ENCODE measurements around the gene PDRG1.
"Not testable (repeated sequence)": the region's sequence is repeated elsewhere in the genome, so short reads cannot be mapped to it uniquely, and the experiment has no call there.

The PDRG1 gene

DNA sequence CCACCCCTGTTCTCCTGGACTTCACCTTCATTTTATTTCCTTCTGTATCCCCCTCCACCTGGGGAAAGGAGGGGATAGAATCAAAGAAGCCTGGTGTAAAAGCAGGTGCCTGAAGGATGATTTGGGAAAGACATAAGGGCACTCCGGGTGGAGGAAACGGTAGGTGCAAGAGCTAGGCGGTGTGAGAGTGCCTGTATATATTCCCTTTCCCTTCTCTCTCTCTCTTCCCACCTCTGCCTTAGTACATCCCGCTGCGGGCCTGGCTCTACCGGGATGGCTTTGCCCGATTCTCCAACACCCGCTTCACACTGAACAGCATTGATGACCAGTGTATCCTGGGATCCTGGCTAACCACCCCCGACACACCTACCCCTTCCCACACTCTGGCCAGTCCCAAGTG, 26.2 kb downstream of the PDRG1 start:
- DNase-seq, result no peak

DNA sequence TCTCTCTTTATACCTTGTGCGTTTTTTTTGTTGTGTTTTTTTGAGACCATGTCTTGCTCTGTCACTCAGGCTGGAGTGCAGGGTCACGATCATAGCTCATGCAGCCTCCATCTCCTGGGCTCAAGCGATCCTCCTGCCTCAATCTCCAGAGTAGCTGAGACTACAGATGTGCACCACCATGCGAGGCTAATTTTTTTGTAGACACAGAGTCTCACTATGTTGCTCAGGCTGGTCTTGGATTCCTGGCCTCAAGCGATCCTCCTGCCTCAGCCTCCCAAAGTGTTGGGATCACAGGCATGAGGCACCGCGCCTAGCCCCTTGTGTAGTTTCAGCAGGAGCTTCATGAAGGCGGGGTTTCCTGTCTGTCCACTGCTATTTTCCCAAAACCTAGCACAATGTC, 27.3 kb downstream of the PDRG1 start:
- no peak for DNase-seq

DNA sequence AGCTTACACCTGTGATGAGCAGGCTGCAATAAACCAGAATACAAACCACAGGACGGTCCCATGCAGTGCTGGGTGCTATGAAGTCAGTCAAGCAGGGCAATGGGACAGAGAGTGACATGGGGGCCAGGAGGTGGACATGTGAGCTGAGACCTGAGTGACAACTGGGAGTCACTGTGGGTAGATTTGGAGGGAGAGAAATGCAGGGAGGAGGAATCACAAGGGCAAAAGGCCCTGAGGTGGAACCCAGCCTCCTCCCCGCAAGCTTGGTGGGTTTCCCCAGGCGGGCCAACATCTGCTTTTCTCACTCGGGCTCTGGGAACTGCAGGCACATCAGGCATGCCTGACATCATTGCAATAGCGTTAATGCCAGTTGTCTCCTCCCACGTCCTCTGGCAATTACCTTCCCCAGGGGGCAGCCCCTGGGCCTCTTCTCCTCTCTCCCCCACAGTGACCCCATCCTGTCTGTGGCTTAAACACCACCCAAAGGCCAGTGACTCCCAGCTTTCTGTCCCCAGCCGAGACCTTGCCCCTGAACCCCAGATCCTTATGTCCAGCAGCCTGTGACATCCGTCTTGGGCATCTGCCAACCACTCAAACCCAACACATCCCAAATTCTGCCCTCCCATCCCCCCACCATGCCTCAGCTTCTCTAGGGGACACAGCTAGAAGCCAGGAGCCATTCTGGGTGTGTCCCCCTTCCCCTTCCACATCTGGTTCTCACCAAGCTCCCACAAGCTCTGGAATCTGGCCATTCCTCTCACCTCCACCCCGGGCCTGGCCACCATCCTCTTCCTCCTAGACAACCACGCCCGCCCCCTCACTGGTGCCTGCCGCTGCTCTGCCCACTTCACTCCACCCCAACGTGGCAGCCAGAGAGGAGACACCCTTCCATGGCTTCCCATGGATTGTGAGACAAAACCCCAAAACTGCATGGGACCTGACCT, 28.2 kb downstream of the PDRG1 start:
- no peak for DNase-seq

DNA sequence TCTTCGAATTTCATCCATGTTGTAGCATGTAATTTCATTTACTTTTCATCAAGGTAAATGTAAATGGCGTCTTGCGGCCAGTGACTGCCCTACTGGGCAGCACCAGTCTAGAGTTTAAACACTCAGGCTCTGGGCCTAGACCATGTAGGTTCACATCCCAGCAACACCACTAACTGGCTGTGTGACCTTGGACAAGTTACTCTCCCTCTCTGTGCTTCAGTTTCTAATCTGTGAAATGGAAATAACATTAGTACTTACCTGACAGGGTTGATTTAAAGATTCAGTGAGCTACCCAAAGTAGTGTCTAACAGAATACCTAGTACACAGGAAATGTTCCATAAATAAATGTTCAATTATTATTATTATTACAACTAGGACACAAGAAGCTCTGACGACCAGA, 29.3 kb downstream of the PDRG1 start:
- DNase-seq, result no peak

DNA sequence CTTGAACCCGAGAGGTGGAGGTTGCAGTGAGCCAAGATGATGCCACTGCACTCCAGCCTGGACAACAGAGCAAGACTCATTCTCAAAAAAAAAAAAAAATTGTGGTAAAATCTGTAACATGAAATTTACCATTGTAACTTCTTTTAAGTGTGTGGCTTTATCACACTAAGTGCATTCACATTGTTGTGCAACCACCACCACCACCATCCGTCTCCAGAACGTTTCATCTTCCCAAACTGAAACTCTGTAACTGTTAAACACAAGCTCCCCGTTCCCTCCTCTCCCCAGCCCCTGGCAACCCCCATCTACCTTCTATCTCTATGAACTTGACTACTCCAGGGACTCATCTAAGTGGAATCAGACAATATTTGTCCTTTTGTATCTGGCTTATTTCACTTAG, 29.7 kb downstream of the PDRG1 start:
- DNase-seq, result no peak

DNA sequence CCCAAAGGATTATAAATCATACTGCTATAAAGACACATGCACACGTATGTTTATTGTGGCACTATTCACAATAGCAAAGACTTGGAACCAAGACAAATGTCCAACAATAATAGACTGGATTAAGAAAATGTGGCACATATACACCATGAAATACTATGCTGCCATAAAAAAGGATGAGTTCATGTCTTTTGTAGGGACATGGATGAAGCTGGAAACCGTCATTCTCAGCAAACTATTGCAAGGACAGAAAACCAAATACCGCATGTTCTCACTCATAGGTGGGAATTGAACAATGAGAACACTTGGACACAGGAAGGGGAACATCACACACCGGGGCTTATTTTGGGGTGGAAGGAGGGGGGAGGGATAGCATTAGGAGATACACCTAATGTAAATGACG, 30.4 kb downstream of the PDRG1 start:
- not testable (repeated sequence) for DNase-seq

DNA sequence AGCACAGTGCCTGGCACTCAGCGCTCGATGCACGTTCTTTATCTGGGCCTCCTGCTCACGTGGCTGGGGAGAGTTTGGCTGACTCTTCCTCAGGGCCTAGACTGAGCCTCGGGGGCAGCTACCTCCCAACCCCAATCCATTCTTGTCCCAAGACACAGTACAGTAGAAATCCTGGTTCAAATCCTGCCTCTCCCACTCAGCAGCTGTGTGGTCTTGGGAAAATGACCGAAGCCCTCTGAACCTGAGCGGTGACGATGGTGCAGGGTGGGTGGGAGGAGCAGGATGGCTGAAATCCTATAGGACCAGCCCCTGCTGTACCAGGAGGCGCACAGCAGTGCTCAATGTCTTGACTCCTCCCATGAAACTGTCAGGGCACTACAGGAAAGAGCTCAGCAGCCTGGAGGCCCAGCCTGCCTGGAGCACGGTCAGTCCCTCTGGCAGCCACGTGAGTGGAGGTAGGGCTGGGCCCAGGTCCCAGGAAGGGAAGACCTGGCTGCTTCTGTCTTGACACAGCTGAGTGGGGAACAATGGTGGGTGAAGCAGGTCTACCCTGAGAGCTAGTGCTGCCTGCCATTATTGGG, 31.5 kb downstream of the PDRG1 start:
- no peak for DNase-seq

DNA sequence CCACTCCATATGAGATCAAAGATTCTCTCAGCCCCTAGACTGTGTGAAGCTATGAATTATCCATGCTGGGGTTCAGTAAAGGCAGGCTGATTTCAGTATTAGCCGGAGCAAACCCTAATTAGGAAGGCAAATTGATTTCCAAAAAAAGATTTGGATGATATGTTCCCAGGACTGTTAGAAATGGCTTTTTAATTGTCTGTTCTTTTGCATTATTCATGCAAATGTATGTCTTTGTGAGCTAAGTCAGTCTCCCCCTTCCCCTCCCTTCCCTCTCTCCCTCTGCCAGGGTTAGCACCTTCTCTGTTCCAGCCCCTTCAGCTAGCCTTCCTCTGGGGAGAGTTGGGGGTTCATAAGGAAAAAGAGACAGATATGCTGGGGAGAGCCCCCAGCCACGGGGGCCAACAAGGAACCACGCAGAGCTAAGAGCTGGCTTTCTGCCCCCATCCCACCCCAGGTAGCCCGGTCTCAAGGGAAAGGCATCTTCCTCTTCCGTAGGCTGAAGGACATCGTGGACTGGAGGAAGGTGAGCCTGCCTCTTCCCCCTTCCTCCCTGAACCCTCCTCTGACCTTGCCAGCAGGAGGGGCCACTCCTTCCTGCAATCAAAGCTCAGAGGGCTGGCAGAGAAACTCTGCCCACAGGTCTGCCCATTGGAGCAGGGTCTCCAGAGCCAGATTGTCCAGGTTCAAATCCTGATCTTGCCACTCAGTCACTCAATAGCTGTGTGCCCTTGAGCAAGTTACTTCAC, 32.3 kb downstream of the PDRG1 start:
- no peak for DNase-seq

DNA sequence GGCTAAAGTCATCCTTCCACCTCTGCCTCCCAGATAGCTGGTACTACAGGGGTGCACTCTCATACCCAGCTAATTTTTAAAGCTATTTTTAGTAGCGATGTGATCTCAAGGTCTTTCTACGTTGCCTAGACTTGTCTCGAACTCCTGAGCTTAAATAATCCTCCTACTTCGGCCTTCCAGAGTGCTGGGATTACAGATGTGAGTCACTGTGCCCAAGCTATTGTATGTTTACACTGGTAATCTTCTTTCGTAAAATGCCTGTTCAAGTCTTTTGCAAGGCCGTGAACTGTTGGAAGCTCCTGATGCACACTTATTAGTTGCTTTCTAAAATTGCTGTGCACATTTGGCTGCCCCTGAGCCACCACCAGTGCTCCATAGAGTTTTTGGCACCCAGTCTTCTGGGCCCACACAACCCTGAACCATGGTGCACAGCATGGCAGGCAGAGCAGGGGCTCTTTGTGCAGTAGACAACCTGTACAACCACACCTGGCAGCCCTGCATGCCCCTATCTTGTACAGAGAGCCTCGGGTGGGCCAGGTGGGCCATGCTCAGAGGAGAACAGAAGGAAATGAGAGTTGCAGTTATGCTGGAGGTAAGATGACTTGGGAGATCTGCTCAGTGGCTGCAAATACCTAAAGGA, 33.3 kb downstream of the PDRG1 start:
- DNase-seq, result no peak

DNA sequence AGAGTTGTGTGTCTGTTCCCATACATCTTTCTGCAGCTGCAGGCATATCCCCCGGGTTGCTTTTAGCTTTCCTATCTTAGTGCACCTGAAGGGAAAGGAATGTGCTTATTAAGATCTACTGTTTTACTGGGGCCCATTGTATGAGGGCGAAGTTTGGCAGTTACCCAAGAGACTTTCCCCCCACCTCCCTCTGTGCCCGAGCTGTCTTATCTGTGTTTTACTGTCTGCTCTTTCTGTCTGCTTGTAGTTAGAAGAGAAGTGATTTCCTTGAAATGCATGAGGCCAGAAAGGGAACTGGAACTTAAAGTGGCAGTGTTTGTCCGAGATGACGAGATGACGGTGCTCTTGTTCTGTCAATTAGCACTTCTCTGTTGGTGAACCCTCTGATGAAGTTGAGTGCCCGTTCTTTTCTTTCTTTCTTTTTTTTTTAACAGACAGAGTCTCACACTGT, 33.9 kb downstream of the PDRG1 start:
- not testable (repeated sequence) for DNase-seq

DNA sequence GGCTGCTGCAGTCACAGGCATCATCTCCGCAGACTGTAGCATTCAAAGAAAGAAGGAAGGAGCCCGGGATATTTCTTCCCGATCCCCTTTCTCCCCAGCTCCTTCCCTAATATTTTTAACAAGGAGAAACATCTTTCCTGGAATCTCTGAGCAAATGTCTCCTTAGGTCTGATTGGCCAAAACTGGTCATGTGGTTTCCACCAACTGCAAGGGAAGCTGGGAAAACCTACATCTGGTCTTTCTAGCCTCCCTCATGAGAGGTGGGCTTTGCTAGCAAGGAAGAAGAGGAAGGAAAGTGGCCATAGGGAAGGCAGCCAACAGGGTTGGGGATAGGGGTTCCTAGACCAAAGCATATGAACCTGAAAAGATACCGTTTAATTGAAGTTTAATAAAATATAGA, 35.1 kb downstream of the PDRG1 start:
- DNase-seq, result no peak

DNA sequence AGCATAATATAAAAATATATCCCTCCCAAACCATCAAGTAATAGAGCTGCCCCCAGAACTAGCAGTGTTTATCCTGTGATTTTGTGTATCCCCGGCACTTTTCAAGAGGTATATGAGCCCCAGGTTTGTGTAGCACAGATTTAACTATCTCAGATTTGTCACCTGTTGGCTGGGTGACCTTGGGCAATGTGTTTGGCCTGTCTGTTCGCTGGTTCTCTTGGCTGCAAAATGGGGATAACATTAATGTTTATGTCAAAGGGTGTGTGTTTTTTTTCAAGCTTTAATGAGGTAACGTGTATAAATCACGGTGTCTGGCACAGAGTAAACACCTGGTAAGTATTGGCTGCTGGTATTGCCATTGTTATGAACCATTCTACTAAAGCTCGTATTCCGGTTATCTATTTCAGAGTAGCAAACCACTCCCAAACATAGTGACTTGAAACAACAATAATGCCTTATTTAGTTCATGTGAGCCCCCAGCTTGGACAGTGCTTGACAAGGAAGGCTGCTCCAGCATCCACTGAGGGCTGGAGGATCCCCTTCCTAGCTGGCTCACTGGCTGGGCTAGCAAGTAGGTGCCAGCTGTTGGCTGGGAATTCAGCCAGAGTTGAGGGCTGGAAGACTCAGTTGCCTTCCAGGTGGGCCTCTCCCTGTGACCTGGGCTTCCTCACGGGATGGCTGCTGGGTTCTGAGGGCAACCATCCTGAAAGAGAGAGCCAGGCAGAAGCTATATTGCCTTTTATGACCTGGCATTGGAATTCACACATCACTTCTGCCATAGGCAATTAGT, 36.2 kb downstream of the PDRG1 start:
- no peak for DNase-seq

DNA sequence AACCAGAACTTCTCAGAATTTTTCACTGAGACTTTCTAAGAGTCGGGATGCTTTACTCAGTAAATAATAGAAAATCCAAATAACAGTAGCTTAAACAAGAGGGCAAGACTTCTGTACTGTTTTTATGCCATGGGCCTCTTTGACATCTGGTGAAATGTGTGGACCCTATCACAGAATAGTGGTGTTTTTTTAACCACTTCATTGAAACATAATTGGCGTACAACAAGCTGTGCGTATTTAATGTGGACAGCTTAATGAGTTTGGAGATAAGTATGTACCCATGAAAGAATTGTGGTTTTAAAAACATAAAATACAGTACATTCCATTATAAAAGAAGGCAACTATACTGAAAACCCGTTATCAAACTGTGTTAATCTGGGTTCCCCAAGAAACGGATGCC, 37.7 kb downstream of the PDRG1 start:
- no peak for DNase-seq

DNA sequence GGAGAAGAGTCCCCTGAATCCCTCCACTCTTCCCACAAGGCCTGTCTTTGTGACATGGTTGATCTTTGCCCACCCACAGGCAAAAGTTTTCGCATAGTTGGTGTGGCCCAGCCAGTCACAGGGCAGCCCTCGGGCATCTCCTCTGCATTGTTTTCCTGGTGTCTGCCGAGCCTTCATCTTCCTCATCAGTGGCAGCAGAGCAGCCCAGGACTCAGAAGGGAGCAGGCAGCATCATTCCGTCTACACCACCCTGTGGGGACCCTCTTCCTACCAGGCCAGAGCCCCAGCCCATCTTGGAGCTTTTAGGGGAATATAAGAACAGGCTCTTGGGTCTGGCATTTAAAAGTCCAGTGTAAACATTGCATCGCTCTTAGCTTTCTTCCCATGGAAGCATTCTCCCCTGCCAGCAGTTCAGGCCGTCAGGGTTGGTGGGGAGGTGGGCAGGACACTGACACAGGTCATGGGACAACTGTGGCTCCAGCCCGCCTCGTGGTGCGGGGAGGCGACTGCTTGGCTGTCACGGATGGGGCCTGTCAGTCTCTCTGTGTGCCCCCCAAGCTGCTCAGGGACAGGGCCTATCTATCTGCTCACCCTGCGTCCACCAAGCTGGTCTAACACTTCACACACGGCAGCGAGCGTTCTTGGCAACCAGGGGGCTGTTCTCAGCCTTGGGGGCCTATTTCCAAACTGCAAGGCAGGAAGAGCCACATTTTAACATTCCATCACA, 38.3 kb downstream of the PDRG1 start:
- no peak for DNase-seq

DNA sequence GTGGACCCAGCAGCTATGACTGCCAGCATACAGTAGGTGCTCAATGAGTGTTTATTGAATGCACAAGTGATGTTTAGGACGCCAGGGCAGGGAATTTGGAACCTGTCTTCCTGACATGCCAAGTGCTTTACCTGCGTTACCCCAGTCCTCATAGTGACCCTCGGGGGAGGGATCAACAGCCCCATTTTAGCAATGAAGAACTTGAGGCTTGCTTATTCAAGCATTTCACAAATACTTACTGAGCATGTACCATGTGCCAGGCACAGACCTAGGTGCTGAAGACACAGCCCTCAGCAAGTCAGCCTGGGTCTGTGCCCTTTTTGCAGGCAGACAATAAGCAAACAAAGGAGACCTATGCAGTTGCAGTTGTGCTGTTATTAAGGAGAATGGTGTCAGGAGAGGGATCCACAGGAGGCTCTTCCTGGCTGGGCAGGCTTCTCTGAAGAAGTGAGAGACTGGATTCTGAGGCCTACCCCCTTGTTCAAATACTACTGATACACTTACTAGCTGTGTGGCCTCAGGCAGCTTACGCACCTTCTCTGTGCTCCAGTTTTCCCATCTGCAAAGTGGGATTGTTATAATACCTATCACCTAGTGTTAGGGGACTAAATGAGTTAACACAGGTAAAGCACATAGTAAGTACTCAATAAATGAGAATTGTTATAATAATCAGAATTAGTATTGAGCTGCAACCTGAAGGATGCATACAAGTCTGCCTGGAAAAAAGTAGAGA, 41.6 kb downstream of the PDRG1 start:
- DNase-seq, result no peak

DNA sequence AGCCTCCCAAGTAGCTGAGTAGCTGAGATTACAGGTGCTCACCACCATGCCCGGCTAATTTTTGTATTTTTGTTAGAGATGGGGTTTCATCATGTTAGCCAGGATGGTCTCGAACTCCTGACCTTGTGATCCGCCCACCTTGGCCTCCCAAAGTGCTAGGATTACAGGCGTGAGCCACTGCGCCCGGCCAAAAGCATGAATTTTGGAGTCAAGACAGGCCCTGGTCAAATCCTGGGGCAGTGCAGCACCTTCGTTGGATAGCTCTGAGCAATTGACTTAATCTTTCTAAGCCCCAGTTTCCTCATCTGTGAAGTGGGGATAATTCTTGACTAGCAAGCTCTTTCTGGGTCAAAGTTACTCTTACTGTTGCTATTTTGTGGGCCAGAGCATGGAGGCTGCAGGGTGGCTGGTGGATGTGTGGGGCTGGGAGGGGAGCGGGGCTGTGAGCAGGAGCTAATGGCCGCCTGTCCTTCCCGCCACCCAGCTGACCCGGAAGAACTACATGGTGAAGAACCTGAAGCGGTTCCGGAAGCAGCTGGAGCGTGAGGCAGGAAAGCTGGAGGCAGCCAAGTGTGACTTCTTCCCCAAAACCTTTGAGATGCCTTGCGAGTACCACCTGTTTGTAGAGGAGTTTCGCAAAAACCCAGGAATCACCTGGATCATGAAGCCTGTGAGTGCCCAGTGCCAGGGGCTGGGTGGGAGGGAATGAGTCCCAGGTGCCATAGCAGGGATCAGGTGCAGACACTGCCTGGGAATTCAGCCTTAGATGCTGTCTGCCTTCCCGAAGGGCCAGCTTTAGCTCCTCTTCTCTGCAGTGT, 42.4 kb downstream of the PDRG1 start:
- no peak for DNase-seq

DNA sequence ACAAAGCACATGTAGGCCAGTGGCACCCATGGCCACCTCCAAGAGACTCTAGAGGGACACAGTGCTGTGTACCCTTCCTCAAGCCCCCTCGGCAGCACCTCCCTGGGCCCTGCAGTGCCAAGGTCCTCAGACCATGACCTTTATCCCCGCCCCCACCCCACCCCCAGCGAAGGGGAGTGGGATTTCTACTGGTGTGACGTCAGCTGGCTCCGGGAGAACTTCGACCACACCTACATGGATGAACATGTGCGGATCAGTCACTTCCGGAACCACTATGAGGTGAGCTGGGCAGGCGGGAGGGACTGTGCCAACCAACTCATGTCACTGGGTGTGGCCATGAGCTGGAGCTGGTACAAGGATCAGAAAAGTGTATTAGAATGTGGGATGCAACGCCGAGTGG, 43.4 kb downstream of the PDRG1 start:
- no peak for DNase-seq

DNA sequence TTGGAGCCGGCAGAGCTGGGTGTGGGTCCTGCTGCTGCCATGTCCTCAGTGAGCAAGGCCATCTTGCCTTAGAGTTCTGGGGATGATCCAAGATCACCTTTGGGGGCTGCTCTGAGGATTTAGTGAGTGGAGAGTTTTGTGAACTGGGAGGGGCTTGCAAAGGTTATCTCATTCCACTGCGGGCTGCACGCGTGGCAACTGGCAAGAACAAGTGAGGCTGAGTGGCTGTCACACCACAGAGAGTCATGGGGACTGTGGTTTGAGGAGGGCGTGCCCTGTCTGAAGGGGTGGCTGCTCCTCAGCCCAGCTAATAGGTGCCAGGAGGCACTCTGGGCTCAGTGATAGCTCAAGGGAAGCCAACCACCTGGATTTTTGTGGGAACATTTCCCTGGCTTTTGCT, 43.8 kb downstream of the PDRG1 start:
- DNase-seq, result no peak

DNA sequence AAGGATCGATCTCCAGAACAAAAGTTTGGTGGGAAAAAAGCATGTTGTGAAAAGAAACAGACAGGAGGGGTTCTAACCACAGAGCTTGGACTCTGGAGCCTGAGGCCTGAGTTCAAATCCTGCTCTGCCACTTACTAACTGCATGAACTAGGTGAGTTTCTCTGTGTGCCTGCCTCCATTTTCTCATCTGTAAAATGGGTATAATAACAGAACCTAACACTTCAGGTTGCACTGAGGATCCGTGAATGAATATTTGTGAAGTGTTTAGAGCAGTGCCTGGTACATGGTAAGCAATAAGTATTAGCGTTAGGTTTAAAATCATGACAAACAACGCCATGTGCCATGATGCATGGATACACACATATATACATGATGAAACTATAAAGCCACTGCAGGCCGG, 44.8 kb downstream of the PDRG1 start:
- no peak for DNase-seq

DNA sequence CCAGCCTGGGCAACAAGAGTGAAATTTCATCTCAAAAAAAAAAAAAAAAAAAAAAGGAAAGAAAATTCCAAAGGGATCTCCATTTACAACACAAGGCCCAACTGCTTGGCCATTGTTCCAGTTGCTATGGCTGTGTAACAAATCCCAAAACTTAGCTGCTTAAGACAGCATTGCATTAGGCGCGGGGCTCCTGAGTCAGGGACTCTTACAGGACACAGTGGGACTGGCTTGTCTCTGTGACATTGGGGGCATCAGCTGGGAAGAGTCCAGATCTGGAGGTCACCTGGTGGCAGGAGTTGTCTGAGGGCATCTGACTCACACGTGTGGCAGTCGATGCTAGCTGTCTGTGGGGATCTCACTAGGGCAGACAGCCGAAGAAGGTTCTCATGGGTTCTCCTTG, 45.8 kb downstream of the PDRG1 start:
- DNase-seq, result no peak
